Stimulated activated CD8-positive, alpha-beta memory T cell treated with anti-CD3 and anti-CD28 coated beads, Interleukin-15, amount 100 ng/mL, for 1 hour (primary cell): ENCODE data around the gene RPL13.

Experiments used
- DNase-seq: peaks from one replicate; pipeline ENCODE4 v3.0.0-alpha.2; 2020; ENCODE audit warnings: low read depth

The RPL13 gene

DNA sequence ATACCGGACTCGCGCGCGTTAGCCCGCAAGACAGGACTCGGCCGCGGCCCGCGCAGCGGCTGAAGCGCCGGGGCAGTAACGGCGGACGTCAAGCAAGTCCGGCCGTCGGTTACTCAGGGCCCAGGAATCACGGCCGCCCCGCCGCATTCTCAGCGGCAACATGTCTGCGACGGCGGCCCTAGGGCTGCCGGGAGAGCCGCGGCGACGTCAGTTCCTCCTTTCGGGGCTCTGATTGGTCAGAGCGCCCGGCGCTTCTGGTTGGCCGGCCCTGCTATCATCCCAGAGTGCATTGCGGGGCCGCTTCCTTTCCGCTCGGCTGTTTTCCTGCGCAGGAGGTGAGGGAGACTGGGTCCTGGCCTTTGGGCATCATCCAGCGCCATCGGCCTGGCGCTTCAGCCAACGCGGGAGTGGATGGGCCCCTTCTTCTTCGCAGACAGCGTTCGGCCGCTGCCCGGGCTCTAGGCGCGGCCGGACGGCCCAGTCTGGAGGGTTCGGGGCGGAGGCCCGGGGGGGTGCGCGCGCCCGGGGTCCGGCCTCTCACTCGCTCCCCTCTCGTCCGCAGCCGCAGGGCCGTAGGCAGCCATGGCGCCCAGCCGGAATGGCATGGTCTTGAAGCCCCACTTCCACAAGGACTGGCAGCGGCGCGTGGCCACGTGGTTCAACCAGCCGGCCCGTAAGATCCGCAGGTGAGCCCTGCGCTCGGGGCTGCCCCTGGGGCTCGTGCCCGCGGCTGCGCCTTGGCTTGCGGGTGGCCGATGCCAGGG lies at the start of gene RPL13:
RPL13 (plus strand) TSS at position 305 of the 764 bp plus-strand sequence; CDS start at position 583, 278 bp downstream.
- peak; percentile 76 for DNase-seq

DNA sequence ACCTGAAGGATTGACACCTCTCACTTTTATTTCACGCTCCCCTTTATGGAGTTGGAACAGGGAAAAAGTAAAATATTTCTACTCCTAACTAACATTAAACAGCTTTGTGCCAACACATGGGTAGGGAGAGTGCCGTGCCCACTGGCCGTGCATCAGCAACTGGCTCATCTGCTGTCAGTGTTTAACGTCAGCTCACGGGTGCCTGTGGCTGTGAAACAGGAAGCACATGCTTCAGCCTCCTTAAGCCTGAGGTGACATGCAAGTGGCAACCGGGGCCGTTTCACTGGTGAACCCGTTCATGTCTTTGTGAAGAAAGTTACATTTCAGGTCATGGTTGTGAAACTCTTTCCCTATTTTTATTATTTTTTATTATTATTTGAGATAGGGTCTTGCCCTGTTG lies 49.1 kb upstream of the RPL13 start:
- no peak for DNase-seq

DNA sequence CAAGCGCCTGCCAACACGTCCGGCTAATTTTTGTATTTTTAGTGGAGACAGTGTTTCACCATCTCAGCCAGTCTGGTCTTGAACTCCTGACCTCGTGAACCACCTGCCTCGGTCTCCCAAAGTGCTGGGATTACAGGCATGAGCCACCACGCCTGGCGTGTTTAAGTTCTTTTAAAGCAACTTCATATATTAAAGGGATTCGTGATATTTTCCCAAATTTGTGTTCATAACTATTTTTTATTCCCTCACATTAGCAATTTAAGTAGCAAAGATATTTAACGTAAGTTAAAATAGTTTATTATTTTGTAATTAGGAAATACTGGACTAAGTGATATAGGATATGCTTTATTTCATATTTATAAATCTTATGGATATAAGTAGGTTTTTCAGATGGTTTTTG lies 48.0 kb upstream of the RPL13 start:
- no peak for DNase-seq

DNA sequence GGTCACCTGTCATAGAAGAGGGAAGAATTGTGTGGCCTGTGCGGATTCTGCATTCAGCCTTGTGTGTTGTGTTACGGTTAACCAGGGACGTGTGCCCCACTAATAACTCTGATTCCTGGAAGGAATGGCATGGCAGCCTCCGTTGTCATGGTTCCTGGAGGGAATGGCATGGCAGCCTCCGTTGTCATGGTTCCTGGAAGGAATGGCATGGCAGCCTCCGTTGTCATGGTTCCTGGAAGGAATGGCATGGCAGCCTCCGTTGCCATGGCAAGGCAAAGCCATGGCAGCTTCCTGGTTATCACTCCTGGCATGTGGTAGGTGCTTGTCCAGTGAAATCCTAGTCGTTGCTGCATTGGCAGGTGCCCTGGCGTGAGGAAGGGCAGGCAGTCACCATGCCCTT lies 43.4 kb upstream of the RPL13 start:
- DNase-seq, result no peak

DNA sequence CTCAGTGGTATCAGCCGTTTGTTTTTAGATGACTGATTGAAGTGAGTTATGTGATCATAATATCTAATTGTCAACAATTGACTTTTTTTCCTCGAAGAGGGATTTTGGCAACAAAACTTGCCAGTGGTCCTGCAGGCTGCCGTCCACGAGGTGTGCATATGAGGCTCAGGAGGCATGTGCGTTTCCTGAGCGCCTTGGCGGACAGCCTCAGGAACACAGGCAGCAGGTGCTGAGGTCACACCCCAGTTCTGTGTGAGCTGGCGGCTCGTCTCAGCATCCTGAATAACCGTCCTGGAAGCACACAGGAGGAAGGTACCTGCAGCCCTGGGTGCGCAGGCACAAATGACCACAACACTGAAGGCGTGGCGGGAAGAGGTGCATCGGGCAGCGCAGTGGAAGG lies 40.6 kb upstream of the RPL13 start:
- DNase-seq, result no peak

DNA sequence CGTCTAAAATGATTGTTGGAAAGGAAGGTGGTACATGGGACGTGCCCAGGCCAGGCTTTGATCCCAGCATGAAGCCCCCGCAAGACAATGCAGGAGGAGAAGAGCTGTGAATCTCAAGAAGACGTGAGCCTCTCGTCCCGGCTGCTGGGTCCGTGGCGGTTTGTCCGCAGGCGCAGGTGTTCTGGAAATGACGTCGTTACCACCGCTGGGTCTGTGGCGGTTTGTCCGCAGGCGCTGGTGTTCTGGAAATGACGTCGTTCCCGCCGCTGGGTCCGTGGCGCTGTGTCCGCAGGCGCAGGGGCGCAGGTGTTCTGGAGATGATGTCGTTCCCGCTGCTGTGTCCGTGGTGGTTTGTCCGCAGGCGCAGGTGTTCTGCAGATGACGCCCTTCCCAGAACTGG lies 38.2 kb upstream of the RPL13 start:
- no peak for DNase-seq

DNA sequence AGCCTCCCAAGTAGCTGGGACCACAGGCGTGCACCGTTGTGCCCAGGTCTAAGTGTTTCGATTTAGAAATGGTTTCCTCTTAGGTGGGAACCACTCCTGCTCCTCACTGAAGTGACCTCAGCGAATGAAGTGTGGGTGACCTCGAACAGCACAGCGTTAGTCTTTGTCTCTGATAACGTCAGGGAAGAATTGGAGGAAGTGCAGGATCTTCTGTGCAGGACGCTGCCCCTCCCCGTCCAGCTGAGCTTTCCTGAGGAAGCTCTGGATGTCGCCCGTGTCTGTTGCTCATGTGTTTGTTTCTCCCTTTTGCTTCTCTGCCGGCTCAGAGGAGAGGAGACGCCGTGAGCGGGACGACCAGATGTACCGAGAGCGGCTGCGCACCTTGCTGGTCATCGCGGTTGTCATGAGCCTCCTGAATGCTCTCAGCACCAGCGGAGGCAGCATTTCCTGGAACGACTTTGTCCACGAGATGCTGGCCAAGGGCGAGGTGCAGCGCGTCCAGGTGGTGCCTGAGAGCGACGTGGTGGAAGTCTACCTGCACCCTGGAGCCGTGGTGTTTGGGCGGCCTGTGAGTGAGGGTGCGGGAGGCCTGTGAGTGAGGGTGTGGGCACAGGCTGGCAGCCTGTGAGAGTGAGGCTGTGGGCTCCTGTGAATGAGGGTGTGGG lies 36.7 kb upstream of the RPL13 start:
- no peak for DNase-seq

DNA sequence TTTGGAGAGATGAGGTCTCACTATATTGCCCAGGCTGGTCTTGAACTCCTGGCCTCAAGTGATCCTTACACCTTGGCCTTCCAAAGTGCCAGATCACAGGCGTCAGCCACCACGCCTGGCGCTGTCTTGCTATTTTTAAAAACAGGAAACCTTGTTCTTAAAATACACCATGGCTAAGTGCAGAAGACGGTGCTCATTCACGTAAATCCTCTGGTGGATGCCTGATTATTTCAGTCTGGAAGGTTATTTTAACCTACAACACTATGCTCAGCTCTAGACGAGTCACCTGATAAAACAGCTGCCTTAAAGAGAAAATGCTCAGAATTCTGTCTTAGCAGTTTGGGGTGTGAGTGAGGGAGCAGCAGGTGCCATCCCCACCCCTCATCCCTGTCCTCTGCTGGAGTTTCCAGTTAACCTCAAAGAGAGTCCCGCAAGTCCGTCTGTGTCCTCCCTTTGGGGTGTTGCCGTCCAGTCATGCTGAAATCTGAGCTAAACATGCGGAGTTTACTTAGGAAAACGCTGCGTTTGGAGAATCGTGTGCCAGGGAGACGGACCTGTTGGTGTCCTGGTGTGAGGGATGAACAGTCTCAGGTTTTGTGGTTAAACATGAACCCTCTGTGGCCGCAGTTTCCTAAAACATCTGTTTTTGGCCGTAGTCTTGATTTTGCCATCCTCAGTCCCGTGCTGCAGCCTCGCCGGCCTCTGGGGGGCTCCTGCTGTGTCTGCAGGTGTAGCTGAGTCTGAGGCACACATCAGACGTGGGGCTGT lies 35.2 kb upstream of the RPL13 start:
- DNase-seq, result no peak

DNA sequence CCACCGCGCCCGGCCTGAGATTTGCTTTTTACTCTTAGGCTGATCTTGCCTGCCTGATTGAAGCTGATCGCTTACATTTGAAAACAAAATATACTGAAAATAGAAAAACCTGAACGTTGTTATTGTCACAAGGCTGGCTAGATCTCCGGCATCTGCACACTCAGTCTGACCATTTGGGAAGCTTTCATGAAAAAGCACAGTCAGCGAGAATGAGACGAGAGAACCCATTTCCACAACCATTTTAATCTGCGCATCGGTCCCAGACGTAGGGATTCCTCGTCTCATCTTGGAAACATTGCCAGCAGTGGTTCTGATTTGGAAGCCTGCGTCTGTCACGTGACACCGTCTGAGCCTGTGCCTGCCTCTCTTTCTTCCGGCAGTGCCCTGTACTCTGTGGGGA lies 31.4 kb upstream of the RPL13 start:
- DNase-seq, result no peak

DNA sequence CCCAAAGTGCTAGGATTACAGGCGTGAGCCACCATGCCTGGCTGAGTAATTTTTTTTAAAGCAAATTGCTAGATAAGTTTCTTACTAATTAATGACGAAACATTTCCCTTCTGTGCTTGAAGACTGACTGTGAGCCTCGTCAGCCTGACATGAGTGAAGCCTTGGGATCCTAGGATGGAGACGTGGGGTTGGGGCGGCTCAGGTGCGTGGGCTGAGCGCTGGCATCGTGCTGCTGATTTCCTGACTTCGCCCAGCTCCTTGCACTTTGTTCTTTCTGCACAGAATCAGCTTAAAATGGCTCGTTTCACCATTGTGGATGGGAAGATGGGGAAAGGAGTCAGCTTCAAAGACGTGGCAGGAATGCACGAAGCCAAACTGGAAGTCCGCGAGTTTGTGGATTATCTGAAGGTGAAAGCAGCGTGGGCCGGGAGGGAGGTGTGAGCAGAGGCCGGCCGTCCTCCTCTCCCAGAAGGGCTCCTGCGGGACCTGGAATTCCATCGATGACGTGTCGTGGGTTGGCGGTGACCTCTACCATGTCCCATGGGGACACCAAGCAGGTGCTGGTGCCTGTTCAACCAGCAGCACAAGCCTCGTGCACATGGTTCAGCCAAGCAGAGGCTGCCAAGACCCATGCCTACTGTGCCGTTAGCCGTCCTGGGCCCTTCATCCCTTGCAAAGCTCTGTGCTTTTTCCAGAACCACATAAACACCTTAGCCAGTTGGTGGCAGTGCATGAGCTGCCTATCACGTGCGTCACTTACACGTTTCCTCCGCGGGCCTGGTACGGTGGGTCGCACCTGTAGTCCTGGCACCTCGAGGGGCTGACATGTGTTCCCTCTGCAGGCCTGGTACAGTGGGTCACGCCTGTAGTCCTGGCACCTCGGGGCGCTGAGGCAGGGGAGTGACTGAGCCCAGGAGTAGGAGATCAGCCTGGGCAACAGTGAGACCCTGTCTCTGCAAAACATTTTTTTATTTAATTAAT lies 29.8 kb upstream of the RPL13 start:
- no peak for DNase-seq

DNA sequence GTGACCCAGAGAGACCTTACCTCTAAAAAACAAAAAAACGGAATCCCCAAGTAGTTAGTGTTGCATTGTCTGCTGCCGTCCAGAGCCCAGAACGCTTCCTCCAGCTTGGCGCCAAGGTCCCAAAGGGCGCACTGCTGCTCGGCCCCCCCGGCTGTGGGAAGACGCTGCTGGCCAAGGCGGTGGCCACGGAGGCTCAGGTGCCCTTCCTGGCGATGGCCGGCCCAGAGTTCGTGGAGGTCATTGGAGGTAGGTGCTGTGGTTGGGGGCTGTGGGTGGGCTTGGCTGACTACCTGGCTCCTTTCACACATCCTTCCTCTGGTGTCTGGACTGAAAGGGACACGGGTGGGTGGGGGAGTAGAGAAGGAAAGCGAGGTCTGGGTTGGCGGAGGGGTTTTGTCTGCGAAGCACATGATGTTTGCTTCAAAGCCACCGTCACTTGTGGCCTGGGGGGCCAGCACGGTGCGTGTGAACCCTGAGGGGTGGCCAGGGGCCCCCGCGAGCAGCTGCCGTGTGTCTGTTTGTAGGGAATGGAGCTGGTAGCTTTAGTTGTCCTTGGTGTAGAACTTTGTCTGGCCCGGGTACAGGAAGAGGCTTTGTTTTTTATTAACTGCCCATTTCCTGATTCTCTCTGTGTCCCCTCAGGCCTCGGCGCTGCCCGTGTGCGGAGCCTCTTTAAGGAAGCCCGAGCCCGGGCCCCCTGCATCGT lies 28.5 kb upstream of the RPL13 start:
- no peak for DNase-seq

DNA sequence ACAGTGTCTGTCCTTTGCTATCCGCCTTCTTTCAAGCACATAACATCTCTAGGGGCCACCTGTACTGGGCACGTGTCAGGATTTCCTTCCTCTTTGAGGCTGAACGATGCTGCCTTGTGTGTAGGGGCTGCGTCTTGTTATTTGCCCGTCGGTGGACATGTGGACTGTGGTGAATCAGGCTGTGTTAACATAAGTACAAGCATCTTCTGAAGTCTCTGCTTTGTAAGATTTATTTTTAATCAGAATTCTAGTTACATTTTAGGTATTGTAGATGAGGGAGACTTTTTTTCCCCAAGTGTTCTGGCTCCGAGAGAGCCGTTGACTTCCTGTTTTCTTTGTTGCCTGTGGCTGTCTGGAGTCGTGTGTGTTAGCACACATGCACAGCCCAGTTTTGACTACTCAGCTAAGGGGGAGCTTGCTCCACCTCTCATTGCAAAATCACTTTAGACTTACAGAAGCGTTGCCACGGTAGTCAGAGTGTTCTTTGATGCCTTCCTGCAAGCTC lies 26.2 kb upstream of the RPL13 start:
- DNase-seq, result no peak

DNA sequence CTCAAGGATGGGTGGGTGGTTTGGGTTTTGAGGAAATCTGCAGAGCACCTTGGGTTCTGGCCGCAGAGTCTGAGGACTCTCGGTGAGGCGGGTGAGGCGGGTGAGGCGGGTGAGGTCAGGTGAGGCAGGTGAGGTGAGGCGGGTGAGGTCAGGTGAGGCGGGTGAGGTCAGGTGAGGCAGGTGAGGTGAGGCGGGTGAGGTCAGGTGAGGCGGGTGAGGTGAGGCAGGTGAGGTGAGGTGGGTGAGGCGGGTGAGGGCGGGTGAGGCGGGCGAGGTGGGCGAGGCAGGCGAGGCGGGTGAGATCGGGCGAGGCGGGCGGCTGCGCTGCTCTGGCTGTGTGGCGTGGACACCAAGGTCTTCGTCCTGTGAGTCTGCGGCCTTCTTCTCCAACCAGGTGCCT lies 24.1 kb upstream of the RPL13 start:
- no peak for DNase-seq

DNA sequence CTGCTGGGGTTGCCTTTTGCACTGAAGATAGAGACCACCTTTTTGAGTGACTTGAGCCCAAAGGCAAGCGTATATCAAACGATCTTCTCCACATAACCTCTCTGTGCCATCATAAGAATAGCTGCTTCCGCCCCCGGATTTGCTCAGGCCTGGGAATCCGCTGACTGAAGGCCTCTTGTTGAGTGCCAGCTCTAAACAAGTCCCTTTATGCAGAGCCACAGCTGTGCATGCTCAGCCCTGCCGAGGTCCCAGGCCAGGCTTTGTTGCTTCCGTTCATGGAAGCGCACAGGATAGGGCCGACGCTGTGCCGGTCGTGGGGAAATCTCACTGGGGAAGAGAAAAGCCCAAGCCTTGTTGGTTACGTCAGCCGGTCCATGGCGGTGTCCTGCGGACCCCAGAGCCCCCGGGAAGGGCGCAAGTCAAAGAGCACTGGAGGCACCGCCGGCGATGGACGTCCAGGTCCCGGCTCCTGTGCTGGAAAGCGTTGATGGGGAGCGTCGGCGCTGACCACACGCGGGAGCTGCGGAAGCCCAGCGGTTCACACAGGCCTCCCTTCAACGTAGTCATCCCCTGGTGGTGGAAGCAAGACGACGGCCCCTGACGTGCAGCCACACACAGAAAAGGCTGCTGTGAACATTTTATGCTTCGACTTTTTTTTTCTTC lies 23.5 kb upstream of the RPL13 start:
- DNase-seq, result no peak

DNA sequence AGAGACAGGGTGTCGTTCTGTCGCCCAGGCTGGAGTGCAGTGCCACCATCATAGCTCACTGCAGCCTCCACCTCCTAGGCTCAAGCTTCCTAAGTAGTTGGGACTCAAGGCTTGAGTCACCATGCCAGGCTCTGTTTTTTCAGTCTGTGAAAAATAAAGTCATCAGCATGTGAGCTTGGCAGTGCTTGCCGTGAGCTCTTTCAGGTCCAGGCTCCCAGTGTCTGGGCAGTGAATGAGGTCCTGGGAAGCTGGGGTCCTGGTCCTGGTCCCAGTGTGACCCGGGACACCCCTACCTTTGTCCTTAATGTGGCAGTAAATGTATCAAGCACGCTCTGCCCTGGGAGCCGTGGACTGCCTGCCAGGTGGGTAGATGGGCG lies 22.9 kb upstream of the RPL13 start:
- no peak for DNase-seq

DNA sequence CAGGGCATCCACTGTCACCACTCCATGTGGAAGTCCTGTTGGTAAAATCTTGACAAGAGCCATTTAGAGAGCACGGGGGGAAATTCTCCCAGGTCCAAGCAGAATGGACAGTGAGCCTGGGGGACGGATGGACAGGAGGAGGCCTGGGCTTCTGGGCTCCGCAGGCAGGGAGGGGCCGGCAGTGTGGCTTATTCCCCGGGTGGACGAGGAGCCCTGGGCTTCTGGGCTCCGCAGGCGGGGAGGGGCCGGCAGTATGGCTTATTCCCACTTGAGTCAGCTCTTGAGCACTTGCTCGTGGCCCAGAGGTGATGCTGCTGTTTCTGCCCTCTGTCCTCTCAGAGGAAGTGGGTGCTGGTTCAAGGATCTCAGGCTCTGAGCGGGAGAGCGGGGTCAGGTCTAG lies 22.2 kb upstream of the RPL13 start:
- DNase-seq, result no peak

DNA sequence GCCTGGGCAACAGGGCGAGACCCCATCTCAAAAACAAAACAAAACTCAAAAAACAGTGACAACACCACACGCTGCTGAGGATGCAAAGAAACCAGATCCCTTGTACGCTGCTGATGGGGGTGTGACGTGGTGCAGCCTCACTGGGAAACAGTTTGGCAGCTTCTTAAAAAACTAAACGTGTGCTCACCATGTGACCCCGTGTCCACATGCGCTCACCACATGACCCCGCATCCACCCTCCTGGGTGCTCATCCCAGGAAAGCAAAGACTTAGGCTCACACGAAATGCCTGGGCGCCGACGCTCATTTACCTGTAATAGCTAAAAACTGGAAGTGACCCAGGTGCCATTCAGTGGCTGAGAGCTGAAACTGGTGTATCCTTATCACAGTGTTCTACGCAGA lies 19.9 kb upstream of the RPL13 start:
- DNase-seq, result no peak

DNA sequence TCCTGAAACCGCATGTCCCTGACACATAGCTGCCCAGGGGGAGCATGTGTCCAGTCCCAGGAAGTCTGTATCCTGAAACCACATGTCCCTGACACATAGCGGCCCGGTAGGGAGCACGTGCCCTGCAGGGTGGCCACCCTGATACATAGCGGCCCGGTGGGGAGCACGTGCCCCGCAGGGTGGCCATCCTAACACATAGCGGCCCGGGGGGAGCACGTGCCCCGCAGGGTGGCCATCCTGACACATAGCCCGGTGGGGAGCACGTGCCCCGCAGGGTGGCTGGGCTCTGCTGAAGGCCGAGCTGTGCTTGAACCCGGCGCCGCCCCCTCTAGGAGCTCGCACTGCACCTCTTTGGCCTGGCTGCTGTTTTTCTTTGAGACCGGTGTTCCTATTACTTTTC lies 18.7 kb upstream of the RPL13 start:
- DNase-seq, result no peak

DNA sequence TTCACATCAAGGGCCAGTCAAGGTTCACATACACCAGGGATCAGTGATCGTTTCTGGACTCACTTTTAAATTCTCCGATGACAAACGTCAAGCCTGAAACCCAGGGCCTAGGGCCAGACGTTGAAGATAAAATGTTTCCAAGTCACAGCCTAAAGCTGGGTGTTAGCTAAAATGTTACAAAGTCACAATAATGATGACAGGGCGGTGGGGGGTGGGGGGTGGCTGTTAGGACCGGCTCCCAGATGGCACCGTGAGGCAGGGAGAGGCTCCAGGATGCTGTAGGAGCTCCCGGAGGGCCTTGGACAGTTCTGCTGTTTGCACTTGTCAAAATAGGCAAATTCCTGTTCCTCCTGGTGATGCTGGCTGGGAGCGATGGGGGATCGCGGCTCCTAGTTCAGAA lies 16.4 kb upstream of the RPL13 start:
- DNase-seq, result no peak

DNA sequence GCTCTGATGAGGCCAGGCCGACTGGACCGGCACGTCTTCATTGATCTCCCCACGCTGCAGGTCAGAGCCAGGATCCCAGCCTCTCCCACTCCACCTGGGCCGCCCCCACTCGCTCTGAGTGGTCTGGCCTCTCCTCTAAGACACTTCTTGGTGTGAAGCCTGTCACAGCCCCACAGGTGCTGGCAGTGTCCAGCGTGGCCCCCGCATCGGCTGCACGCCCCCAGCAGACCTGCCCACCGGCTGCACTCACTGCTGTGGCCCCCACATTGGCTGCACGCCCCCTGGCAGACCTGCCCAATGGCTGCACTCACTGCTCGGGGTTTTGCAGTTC lies 15.8 kb upstream of the RPL13 start:
- no peak for DNase-seq
